NAMALWA (cell line): ENCODE results near the gene PPP4R3B.
"Not testable (repeated sequence)": the region's sequence is repeated elsewhere in the genome, so short reads cannot be mapped to it uniquely, and the experiment has no call there.

ENCODE experiments used
- DNase-seq: peaks from one replicate; pipeline ENCODE4 v3.0.0-alpha.2; 2015; ENCODE audit warnings: low spot score

Gene PPP4R3B

DNA sequence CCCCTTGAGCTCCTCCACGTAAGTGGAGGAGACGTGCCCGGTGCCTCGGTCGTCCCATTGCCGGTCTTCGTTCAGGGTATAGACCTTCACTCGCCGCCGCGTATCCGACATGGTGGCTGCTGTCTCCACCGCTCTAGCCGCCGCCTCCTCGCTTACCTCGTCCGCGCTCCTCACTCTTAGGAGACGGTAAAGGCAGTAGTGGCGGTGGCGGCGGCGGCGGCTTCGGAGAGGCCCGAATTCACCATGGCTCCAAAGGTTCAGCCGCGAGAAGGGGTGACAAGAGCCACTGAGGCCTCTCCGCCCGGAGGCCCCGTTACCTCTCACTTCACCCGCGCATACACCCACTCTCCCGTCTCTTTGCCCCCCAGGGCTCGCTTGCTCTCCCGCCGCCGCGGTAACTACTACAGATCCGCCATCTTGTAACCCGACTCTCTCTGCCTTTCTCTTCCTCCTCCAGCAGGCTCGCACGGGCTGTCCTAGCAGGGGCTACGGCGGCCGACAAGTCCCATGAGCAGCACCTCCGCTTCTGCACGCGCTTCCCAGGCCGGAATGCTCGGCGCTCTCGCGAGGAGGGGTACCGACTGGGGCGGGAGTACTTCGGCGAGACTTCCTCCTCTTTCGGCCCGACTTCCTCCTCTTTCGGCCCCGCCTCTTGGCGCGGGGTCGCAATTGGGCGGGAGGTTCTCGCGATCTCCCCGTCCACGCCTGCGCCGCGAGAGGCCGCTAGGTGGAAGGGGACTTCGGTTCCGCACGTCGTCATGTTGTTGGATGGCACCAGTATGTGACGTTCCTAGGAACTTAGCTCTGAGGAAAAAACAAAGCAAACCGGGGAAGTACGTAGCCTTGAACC, at the start of gene PPP4R3B:
Gene PPP4R3B (minus strand): TSS at position 448 of the 850 bp plus-strand sequence. CDS start 337 bp downstream, at position 111.
- DNase-seq, result peak; percentile 99

GRCh38 chr2:55653255-55653654, 35.8 kb upstream of the PPP4R3B start:
- DNase-seq, result no peak

DNA sequence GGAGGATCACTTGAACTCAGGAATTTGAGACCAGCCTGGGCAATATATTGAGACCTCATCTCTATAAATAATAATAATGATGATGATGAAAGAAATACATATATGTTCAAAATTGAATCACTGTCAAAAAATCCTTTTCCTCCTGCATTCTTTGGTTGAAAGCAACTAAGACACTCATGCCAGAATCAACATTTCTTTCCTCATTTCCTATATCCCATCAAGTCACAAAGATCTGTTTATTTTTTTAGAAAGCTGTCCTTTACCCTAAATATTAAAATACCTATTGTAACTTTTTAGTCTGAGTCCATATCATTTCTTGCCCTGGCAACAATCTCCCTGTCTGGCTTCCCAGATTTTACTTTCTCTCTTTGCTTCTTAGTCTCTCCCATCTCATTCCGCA, 31.8 kb upstream of the PPP4R3B start:
- DNase-seq, result no peak

DNA sequence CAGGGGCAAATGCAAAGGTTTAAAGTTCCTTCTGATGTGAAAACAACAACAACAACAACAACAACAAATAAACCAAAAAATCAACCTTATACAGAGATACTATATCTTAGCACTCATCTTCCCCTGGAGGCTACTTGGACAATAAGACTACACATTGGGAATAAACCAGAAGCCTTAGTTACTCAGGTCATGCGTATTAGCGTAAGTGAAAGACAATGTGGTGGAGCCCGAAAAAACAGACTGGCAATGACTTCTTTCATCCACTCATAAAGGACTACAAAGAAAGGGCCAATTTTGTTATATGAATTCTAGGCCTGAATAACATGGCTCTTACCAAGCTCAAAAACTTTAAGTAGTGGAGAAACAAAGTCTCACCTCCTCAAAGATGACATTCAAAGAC, 19.4 kb upstream of the PPP4R3B start:
- DNase-seq, result no peak

GRCh38 chr2:55628931-55629330, 11.5 kb upstream of the PPP4R3B start:
- DNase-seq, result no peak

- no peak for DNase-seq
Observed at GRCh38 chr2:55627915-55628314, 10.5 kb upstream of the PPP4R3B start.

DNA sequence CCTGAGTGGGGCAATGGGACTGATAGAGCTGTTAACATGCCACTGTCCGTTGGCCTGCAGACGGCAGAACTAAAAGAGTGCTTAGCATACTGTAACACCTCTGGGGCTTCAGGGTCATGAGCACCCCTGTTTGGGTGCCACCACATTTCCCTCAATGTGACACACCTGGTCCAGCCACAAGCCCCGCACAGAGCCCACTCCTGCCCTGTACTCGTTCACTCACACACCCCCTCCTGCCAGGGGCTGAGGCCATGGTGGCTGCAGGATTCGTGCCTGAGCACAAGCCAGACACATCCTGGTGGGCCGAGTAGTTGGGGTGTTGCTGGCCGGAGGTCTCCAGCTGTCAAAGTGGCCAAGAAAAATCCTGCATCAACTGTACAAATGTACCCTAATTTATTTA, 4.4 kb upstream of the PPP4R3B start:
- no peak for DNase-seq

DNA sequence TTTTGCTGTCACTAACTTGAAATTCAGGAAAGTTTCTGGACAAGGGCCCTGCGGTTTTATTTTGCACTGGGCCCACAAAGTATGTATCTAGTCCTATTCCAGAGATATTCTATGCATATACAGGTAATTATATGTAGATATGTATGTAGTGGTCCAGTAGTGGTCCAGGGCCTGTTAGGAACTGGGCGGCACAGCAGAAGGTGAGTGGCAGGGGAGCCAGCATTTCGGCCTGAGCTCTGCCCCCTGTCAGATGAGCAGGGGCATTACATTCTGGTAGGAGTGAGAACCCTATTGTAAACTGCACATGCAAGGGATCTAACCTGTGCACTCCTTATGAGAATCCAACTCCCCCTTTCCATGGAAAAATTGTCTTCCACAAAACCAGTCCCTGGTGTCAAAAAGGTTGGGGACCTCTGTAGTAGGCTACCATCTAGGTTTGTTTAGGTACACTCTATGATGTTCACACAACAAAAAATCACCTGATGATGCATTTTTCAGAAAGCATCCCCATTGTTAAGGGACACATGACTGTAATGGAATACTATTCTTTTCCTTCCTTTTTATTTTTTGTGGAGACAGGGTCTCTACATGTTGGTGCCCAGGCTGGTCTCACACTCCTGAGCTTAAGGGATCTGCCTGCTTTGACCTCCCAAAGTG, 2.8 kb upstream of the PPP4R3B start:
- DNase-seq, result peak; percentile 70

GRCh38 chr2:55618275-55619055, 1.0 kb upstream of the PPP4R3B start:
- peak; percentile 87 for DNase-seq

DNA sequence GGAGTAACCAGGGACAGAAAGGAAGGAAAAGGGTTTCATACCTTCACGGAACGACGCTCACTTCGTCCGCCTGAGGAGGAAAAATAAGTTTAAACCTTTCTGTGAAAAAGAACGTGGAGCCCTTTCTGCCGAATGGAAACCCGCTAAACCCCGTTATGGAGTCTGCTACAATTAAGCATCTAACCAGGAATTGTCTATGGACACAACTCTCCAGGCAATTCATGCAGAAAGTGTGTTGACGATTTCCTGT, 528 bp upstream of the PPP4R3B start:
- no peak for DNase-seq

DNA sequence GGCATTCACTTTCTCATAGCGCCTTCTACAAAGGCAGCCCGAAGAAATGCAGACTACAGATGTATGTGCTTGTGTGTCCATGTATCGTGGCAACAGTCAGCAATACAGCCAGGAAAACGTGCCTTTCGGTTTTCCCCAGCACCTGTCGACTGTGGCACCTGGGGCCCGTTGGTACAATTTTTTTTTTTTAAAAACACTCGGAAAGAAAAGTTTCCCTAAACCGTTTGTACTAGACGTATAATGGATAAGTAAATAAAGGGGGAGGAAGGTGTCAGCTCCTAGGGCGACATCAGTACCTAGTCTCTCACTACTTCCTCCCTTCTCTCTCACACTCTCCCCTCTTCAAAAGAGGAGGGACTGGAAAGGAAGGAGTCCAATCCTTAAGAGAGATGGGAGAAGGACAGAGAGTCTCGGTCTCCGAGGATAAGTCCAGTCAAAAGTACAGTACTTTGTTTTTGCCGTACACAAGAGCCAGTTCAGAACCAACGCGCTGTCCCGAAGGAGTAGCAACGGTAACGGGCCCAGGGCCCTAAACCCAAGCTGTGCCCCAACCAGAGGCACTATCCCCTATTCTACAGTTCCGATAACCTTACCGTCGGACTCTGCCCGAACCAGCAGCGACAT, 759 bp downstream of the PPP4R3B start:
- DNase-seq, result peak; percentile 86

DNA sequence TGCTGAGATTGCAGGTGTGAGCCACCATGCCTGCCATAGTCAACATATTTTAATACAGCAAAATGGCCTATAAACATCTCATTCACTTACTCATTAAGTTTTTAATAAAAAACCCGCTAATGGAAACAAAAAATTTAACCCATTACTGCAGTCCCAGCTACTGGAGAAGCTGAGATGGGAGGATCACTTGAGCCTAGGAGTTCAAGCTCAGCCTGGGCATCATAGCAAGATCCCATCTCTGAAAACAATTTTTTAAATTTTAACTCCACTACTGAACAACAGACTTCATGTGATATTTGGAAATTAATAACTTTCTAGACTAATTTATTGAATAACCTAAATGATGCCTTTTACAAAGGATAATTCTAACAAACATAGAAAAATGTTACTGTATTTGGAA, 5.4 kb downstream of the PPP4R3B start:
- no peak for DNase-seq

- no peak for DNase-seq
Observed at GRCh38 chr2:55610954-55611743, 6.3 kb downstream of the PPP4R3B start.

- no peak for DNase-seq
Observed at GRCh38 chr2:55609938-55610578, 7.4 kb downstream of the PPP4R3B start.

GRCh38 chr2:55609193-55609794, 8.1 kb downstream of the PPP4R3B start:
- no peak for DNase-seq

DNA sequence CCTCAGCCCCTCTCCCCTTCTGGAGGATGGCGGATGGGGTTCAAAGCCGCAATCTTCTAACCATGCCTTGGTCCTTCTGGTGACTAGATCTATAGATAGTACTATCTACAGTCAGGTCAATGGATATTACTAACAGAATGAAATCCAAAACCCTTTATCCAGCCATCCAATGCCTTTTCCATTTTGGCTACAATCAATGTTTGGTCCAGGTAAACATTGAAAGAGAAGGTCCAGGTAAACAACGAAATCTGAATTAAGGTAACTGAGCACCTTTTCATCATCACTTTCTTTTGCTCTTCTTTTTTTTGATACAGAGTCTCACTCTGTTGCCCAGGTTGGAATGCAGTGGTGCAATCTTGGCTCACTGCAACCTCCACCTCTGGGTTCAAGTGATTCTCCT, 9.7 kb downstream of the PPP4R3B start:
- DNase-seq, result no peak

- no peak for DNase-seq
Observed at GRCh38 chr2:55604027-55604565, 13.3 kb downstream of the PPP4R3B start.

- no peak for DNase-seq
Observed at GRCh38 chr2:55601849-55602248, 15.6 kb downstream of the PPP4R3B start.

DNA sequence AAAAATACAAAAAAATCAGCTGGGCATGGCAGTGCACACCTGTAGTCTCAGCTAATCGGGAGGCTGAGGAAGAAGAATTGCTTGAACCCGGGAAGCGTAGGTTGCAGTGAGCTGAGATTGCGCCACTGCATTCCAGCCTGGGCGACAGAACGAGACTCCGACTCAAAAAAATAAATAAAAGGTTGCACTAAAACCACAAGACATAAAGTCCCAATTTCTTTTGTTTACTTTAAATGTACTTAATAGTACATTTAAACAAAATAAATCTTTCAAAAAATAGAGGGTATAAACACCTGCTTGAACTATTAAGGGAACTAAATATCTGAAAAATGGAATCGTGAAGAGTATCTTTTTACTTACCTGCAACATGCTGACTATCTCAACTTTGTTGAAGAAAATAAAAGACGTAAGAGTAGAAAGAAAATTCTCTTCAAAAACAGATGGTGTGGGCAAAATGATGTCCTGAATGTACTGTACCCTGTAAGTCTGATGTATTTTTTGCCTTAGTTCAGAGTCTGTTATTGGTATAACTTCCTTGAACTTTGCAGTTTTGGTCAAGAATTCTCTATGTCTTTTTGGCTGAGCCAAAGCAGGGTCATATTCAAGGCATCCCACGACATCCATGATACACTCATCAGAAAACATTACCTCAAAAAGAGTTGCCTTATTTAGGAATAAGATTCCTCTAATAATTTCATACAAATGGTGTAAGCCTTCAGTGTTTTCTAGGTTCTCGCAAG, 19.2 kb downstream of the PPP4R3B start:
- no peak for DNase-seq

DNA sequence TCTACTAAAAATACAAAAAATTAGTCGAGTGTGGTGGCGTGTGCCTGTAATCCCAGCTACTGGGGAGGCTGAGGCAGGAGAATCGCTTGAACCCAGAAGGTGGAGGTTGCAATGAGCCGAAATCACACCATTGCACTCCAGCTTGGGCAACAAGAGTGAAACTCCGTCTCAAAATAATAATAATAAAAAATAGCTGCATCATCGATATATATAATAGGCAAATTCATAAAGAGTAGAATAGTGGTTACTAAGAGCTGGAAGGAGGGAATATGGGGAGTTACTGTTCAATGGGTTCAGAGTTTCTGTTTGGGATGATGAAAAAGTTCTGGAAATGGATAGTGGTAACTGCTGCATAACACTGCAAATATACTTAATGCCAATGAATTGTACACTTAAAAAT, 20.6 kb downstream of the PPP4R3B start:
- not testable (repeated sequence) for DNase-seq
